DMS53 treated with DMSO at 0.1 percent for 48 hours (cell line): ENCODE data around the gene HIPK2.
"Not testable (repeated sequence)": the region's sequence is repeated elsewhere in the genome, so short reads cannot be mapped to it uniquely, and the experiment has no call there.

Experiments
- DNase-seq: peaks from one replicate; lab custom pipeline; 2025; ENCODE audit not compliant: unreplicated experiment; lab: John Stamatoyannopoulos, UW

HIPK2 gene

GRCh38 chr7:139675127-139676125 is 102.4 kb downstream of the HIPK2 start:
- DNase-seq = no peak

- no peak for DNase-seq
Measured at GRCh38 chr7:139674752-139675126, 103.1 kb downstream of the HIPK2 start.

GRCh38 chr7:139674341-139674740 is 103.5 kb downstream of the HIPK2 start:
- no peak for DNase-seq

GRCh38 chr7:139673762-139674161 is 104.0 kb downstream of the HIPK2 start:
- no peak for DNase-seq

GRCh38 chr7:139673230-139673629 is 104.6 kb downstream of the HIPK2 start:
- no peak for DNase-seq

- no peak for DNase-seq
Measured at GRCh38 chr7:139671967-139672366, 105.8 kb downstream of the HIPK2 start.

- DNase-seq = not testable (repeated sequence)
Measured at GRCh38 chr7:139670662-139671061, 107.1 kb downstream of the HIPK2 start.

- DNase-seq = no peak
Measured at GRCh38 chr7:139669106-139670061, 108.4 kb downstream of the HIPK2 start.

GRCh38 chr7:139667377-139667776 is 110.4 kb downstream of the HIPK2 start:
- no peak for DNase-seq

- DNase-seq = no peak
Measured at GRCh38 chr7:139666501-139666900, 111.3 kb downstream of the HIPK2 start.

- DNase-seq = no peak
Measured at GRCh38 chr7:139664434-139664833, 113.4 kb downstream of the HIPK2 start.

- DNase-seq = no peak
Measured at GRCh38 chr7:139663608-139664177, 114.1 kb downstream of the HIPK2 start.

- no peak for DNase-seq
Measured at GRCh38 chr7:139661903-139662302, 115.9 kb downstream of the HIPK2 start.

- no peak for DNase-seq
Measured at GRCh38 chr7:139661043-139661440, 116.8 kb downstream of the HIPK2 start.

- no peak for DNase-seq
Measured at GRCh38 chr7:139660317-139661042, 117.3 kb downstream of the HIPK2 start.

- DNase-seq = no peak
Measured at GRCh38 chr7:139659922-139660316, 117.9 kb downstream of the HIPK2 start.

- DNase-seq = no peak
Measured at GRCh38 chr7:139658908-139659675, 118.7 kb downstream of the HIPK2 start.

GRCh38 chr7:139658296-139658695 is 119.5 kb downstream of the HIPK2 start:
- DNase-seq = no peak

GRCh38 chr7:139657725-139658124 is 120.1 kb downstream of the HIPK2 start:
- DNase-seq = no peak

GRCh38 chr7:139656387-139656786 is 121.4 kb downstream of the HIPK2 start:
- DNase-seq = no peak
